Aorta (tissue), 5 donors: ENCODE data around the gene CHST9. TPM values are rescaled to one million over a fixed set of nuclear protein-coding genes. Genes with fewer than 3 reads are reported as not detected.

Experiments used
- ATAC-seq: fragments of 200-7000 bp; cut with Tn5 transposase; one replicate; pipeline ENCODE4 v1.9.1; 2022; ENCODE audit warnings: moderate library complexity; ENCODE audit not compliant: low FRiP score
- DNase-seq, 2 donors: peaks; one replicate each; pipeline ENCODE4 v3.0.0-alpha.2; 2020
- H3K27ac ChIP-seq, 2 donors: one replicate each; pipeline ENCODE4 v1.5.1; 2013; ENCODE audit warnings: low read length in 2 of 2, mild to moderate bottlenecking in 2 of 2, moderate library complexity in 2 of 2, control low read depth in 1 of 2, inconsistent platforms in 1 of 2, low read depth in 1 of 2
- H3K27me3 ChIP-seq, 2 donors: one replicate each; pipeline ENCODE4 v1.6.1; 2013; ENCODE audit warnings: control low read depth in 1 of 2, low read length in 1 of 2, mild to moderate bottlenecking in 1 of 2, moderate library complexity in 1 of 2; ENCODE audit not compliant: insufficient read depth in 2 of 2, control insufficient read depth in 1 of 2
- H3K36me3 ChIP-seq, 2 donors: one replicate each; pipeline ENCODE4 v1.6.1; 2013; ENCODE audit warnings: control low read depth in 1 of 2, low read length in 1 of 2, mild to moderate bottlenecking in 1 of 2; ENCODE audit not compliant: insufficient read depth in 2 of 2, control insufficient read depth in 1 of 2
- H3K4me1 ChIP-seq, 2 donors: one replicate each; pipeline ENCODE4 v1.6.1; 2013; ENCODE audit warnings: low read length in 2 of 2, control low read depth in 1 of 2, mild to moderate bottlenecking in 1 of 2, moderate library complexity in 1 of 2; ENCODE audit not compliant: insufficient read depth in 2 of 2, control insufficient read depth in 1 of 2
- H3K4me3 ChIP-seq, 2 donors: one replicate each; pipeline ENCODE4 v1.5.1; 2013; ENCODE audit warnings: low read length in 2 of 2, control low read depth in 1 of 2, mild to moderate bottlenecking in 1 of 2
- H3K9me3 ChIP-seq: one replicate; pipeline ENCODE4 v1.6.1; 2013; ENCODE audit warnings: mild to moderate bottlenecking, low read length; ENCODE audit not compliant: control insufficient read depth
- WGBS, 2 donors: extraction: QIAGEN DNeasy Blood & Tissue Kit; methylation state at CpG; one replicate each; pipeline ENCODE4 v1.1.7; 2013; 5-methylcytosine and 5-hydroxymethylcytosine counted together
- intact Hi-C, 2 donors: fragments of 100-400 bp; cut with DNase I; formaldehyde crosslinking; loops; one replicate each; pipeline versions ENCODE4 v1.14.2 to v1.15.0; 2022
- polyA plus RNA-seq, 2 donors: library from polyadenylated mRNA; stranded (reverse); fragments of 200-250 nt; gene quantifications; one replicate each; pipeline ENCODE4 v1.2.3, GENCODE V29; 2013
- total RNA-seq, 2 donors: library from RNA; stranded (reverse); fragmentation: NEBNext Ultra II Directional; extraction: Animal tissue kit (Norgen Biotek cat#: 25700); gene quantifications; one replicate each; pipeline ENCODE4 v1.2.1, GENCODE V29; 2021
- donor health status: healthy with polysubstance abuse.
- donor health status: Bipolar disorder and iron deficiency.
- donor health status: DM: no; HTN: no; CAD: no.
- donor health status: DM: no; HTN: no; CAD: no.
- donor health status: DM: yes; HTN: yes; CAD: no.

Gene CHST9
- total and polyA plus RNA-seq, 4 donors, result 0.06 TPM; not detected in 3

GRCh38 chr18:26919201-26919600 lies 265.9 kb downstream of the CHST9 start:
- no peak for ATAC-seq
- Histone ChIP-seq H3K4me3 (no peak overlapping the region), H3K27ac (no peak overlapping the region), H3K9me3 (no peaks in the 10 kb centered on the region), H3K27me3 (peaks cover 0 to 2% of the 10 kb centered on the region in 2 donors), H3K36me3 (no peaks in the 10 kb centered on the region), H3K4me1 (peaks cover 0 to 3% of the 10 kb centered on the region in 2 donors)
- intact Hi-C loops, result no loop called here
- 42 to 49% methylated on average over 2 of the region's 2 CpGs for WGBS, 2 donors
- no peak for DNase-seq

- no peaks in the 10 kb centered on the region for H3K9me3 ChIP-seq
- WGBS, 2 donors, result 15 to 27% methylated on average over 4 of the region's 4 CpGs
- intact Hi-C loops, result no loop called here
- no peak overlapping the region for H3K27ac ChIP-seq
- no peak for DNase-seq
- no peak overlapping the region for H3K4me3 ChIP-seq
- no peaks in the 10 kb centered on the region for H3K27me3 ChIP-seq
- no peaks in the 10 kb centered on the region for H3K36me3 ChIP-seq
- ATAC-seq, result no peak
- H3K4me1 ChIP-seq, result no peaks in the 10 kb centered on the region
Measured at GRCh38 chr18:26911840-26912239, 273.3 kb downstream of the CHST9 start.

- H3K36me3 ChIP-seq, result no peaks in the 10 kb centered on the region
- intact Hi-C loops, result no loop called here
Measured at GRCh38 chr18:26909599-26910290, 275.4 kb downstream of the CHST9 start.

DNA sequence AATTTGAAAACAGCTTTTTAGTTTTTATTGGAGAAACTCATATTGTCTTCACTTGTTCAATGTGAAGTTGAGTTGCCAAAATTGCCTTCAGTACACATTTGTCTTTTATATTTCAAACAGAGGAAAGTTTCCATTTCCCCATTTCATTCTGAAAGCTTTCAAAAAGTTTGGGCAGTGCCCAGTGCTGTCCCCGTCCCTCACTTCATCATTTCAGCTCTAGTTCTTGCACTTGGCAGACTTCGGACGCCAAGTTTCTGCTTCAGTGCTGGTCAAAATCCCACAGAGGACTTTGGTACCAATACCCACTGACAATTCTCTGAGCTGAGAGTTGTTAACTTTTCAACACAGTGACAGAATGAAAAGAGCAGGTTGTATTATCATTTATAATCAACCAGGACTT lies 276.2 kb downstream of the CHST9 start:
- peaks cover 2% of the 10 kb centered on the region for H3K9me3 ChIP-seq
- no peaks in the 10 kb centered on the region for H3K4me1 ChIP-seq
- DNase-seq (no peak), ATAC-seq (no peak)
- no peaks in the 10 kb centered on the region for H3K36me3 ChIP-seq
- no peak overlapping the region for H3K4me3 ChIP-seq
- intact Hi-C loops, result no loop called here
- WGBS, 2 donors, result 5 to 8% methylated on average over 3 of the region's 3 CpGs
- H3K27me3 ChIP-seq, result no peaks in the 10 kb centered on the region
- no peak overlapping the region for H3K27ac ChIP-seq

More at GRCh38 chr18:26909599-26910290, 275.4 kb downstream of the CHST9 start:
- Histone ChIP-seq H3K4me1 (no peaks in the 10 kb centered on the region), H3K27me3 (no peaks in the 10 kb centered on the region), H3K4me3 (no peak overlapping the region), H3K9me3 (peaks cover 2% of the 10 kb centered on the region), H3K27ac (no peak overlapping the region)
- 24 to 25% methylated on average over 5 of the region's 5 CpGs for WGBS, 2 donors
- ATAC-seq (no peak), DNase-seq (no peak)

DNA sequence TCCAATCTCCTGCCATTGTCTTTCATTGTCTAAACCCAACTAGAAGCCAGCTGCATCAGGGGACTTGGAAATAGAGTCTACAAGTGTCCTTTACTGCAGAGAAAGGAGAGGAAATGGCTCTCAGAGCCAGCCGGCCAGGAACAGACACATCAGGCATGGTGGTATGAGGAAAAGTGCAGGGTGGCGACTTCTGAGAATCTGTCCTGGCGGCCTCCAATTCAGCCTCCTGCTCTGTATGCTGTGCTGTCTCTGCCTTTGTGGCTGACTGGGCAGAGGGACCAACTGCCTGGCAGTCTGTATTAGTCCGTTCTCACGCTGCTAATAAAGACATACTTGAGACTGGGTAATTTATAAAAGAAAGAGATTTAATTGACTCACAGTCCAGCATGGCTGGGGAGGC lies 282.8 kb downstream of the CHST9 start:
- no peak for ATAC-seq
- H3K36me3 ChIP-seq, result no peaks in the 10 kb centered on the region
- no peak overlapping the region for H3K27ac ChIP-seq
- WGBS, 2 donors, result 93 to 96% methylated on average over 5 of the region's 5 CpGs
- peaks cover 6% of the 10 kb centered on the region for H3K9me3 ChIP-seq
- no peak overlapping the region for H3K4me3 ChIP-seq
- no peaks in the 10 kb centered on the region for H3K27me3 ChIP-seq
- intact Hi-C loops, result no loop called here
- DNase-seq, result no peak
- H3K4me1 ChIP-seq, result no peaks in the 10 kb centered on the region

DNA sequence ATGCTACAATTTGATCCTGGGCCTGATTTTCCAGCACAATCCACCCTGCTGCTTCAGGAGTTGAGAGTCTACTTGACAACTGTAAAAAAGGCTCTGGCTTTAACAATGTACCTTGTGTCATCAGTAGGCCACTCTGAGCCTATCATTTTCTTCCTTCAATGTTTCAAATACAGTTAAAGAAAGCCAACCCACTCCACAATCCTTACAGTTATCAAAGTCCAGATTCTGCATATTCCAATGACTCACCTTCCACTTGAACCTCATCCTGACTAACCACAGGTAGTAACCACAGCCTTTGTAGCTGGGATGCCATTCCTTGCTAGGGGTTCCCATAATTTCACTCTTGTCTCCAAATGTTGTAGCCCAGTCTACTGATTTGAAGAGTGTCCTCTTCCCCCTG lies 284.1 kb downstream of the CHST9 start:
- ATAC-seq (no peak), DNase-seq (no peak)
- H3K4me3 ChIP-seq, result no peak overlapping the region
- H3K27me3 ChIP-seq, result no peaks in the 10 kb centered on the region
- intact Hi-C loops, result no loop called here
- peaks cover 4% of the 10 kb centered on the region for H3K9me3 ChIP-seq
- H3K36me3 ChIP-seq, result no peaks in the 10 kb centered on the region
- no peaks in the 10 kb centered on the region for H3K4me1 ChIP-seq
- no peak overlapping the region for H3K27ac ChIP-seq

- WGBS, 2 donors, result 12 to 17% methylated on average over 1 of the region's 1 CpG
- intact Hi-C loops, result no loop called here
- Histone ChIP-seq H3K4me3 (no peak overlapping the region), H3K27ac (no peak overlapping the region), H3K4me1 (no peaks in the 10 kb centered on the region), H3K9me3 (no peaks in the 10 kb centered on the region), H3K27me3 (no peaks in the 10 kb centered on the region), H3K36me3 (no peaks in the 10 kb centered on the region)
- DNase-seq (no peak), ATAC-seq (no peak)
Measured at GRCh38 chr18:26894426-26894825, 290.7 kb downstream of the CHST9 start.

DNA sequence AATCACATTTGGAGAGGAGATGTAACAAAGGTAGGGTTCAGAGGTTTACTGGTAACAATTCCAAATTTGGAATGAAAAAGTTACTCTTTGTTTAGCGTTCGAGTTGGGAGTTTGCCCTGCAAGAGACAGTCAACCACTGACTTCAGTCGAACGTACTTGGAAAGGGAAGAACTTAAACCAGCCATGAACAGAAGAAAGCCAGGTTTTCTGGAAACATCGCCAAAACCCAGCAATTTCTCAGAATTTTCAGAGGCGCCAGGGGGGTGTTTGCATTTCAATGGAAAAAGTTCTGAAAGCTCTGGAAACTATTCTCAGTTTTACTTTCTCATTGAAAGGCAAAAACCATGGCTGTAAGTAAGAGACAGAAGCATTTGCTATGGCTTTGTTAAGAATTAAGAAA lies 291.1 kb downstream of the CHST9 start:
- Histone ChIP-seq H3K27me3 (no peaks in the 10 kb centered on the region), H3K4me1 (no peaks in the 10 kb centered on the region), H3K9me3 (no peaks in the 10 kb centered on the region), H3K27ac (no peak overlapping the region), H3K36me3 (no peaks in the 10 kb centered on the region), H3K4me3 (no peak overlapping the region)
- DNase-seq, result no peak
- no peak for ATAC-seq
- intact Hi-C loops, result no loop called here
- 5 to 11% methylated on average over 6 of the region's 6 CpGs for WGBS, 2 donors

DNA sequence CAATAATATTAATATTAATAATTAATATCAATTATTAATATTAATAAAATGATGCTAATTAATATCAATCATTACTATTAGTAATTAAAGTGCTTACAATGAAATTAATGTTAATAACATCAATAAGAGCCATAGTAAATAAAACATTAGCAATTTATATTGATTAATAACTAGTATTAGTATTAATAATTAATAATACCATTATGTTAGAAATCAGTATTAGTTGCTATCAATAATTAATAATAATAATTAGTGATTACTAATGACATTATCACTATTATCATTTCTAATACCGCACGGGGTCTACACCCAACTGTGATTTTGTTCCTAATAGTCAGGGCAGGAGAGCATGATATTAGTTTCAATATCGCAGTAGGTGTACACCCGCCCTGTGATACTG lies 296.8 kb downstream of the CHST9 start:
- H3K4me1 ChIP-seq, result no peaks in the 10 kb centered on the region
- intact Hi-C loops, result no loop called here
- ATAC-seq (no peak), DNase-seq (no peak)
- H3K27me3 ChIP-seq, result no peaks in the 10 kb centered on the region
- no peak overlapping the region for H3K4me3 ChIP-seq
- H3K9me3 ChIP-seq, result no peaks in the 10 kb centered on the region
- WGBS, 2 donors, result 96 to 97% methylated on average over 4 of the region's 4 CpGs
- H3K27ac ChIP-seq, result no peak overlapping the region
- no peaks in the 10 kb centered on the region for H3K36me3 ChIP-seq
